Urinary bladder (tissue), 4 donors: Measurements from ENCODE around the gene FXYD7. TPM values are rescaled to one million over a fixed set of nuclear protein-coding genes. Genes with fewer than 3 reads are reported as not detected.
"Not testable (repeated sequence)": the region's sequence is repeated elsewhere in the genome, so short reads cannot be mapped to it uniquely, and the experiment has no call there.

ENCODE experiments used
- DNase-seq: peaks from one replicate; pipeline ENCODE4 v3.0.0-alpha.2; 2015; ENCODE audit errors: extremely low spot score
- H3K27ac ChIP-seq: one replicate; pipeline ENCODE4 v1.5.1; 2013; ENCODE audit warnings: low read depth, mild to moderate bottlenecking, moderate library complexity
- H3K36me3 ChIP-seq: one replicate; pipeline ENCODE4 v1.6.1; 2013; ENCODE audit warnings: mild to moderate bottlenecking, moderate library complexity; ENCODE audit not compliant: insufficient read depth
- H3K4me1 ChIP-seq: one replicate; pipeline ENCODE4 v1.6.1; 2013; ENCODE audit warnings: mild to moderate bottlenecking, moderate library complexity; ENCODE audit not compliant: insufficient read depth
- H3K4me3 ChIP-seq: one replicate; pipeline ENCODE4 v1.5.1; 2013; ENCODE audit warnings: low read depth, low read length
- WGBS: extraction: QIAGEN DNeasy Blood & Tissue Kit; methylation state at CpG from one replicate; pipeline ENCODE4 v1.1.7; 2013; 5-methylcytosine and 5-hydroxymethylcytosine counted together
- polyA plus RNA-seq: library from polyadenylated mRNA; stranded (reverse); fragments of 200-250 nt; gene quantifications from one replicate; pipeline ENCODE4 v1.2.3, GENCODE V29; 2013
- total RNA-seq: library from RNA; depleted of rRNA; stranded (reverse); fragments of >200 nt; gene quantifications from one replicate; pipeline ENCODE4 v1.2.3, GENCODE V29; 2014
- donor health status: healthy with polysubstance abuse.
- donor health status: healthy.

FXYD7 gene
- total and polyA plus RNA-seq, 2 donors = 0.26 to 0.57 TPM

DNA sequence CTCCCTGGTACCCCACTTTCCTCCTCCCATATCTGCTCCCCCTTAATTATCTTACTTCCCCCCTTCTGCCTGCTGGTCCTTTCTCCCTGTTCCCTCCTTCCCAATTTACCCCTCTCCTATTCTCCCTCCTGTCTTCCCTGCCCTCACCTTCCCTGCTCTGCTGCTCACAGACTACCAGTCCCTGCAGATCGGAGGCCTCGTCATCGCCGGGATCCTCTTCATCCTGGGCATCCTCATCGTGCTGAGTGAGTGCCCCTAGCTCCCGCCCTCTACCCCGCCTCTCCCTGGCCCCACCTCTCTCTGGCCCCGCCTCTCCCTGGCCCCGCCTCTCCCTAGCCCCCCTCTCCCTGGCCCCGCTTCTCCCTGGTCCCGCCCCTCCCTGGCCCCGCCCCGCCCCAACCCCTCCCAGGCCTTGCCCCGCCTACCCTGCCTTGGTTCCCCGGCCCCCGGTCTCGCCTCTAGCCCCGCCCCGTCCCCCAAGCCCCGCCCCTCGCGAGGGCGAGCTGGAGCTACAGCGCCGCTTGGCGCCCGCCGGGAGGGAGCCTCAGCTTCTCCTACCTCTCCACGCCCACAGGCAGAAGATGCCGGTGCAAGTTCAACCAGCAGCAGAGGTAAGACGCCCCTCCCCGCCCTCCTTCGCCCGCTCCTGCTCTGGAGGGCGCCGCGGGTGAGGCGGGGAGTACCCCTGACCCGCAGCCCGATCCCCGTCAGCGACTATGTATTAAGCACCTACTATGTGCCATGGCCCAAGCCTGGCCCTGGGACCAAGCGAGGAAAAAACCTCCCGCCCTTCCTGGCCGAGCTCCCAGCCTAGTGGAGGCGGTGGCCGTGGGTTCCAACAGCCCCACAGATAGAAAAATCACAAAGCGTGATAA is 1.9 kb upstream of the FXYD7 start:
- DNase-seq = no peak
- H3K27ac ChIP-seq = no peak overlapping the region
- 7% methylated on average over 48 of the region's 48 CpGs for WGBS
- H3K4me1 ChIP-seq = no peaks in the 10 kb centered on the region
- no peaks in the 10 kb centered on the region for H3K36me3 ChIP-seq
- peak overlapping the region; percentile 8 for H3K4me3 ChIP-seq

DNA sequence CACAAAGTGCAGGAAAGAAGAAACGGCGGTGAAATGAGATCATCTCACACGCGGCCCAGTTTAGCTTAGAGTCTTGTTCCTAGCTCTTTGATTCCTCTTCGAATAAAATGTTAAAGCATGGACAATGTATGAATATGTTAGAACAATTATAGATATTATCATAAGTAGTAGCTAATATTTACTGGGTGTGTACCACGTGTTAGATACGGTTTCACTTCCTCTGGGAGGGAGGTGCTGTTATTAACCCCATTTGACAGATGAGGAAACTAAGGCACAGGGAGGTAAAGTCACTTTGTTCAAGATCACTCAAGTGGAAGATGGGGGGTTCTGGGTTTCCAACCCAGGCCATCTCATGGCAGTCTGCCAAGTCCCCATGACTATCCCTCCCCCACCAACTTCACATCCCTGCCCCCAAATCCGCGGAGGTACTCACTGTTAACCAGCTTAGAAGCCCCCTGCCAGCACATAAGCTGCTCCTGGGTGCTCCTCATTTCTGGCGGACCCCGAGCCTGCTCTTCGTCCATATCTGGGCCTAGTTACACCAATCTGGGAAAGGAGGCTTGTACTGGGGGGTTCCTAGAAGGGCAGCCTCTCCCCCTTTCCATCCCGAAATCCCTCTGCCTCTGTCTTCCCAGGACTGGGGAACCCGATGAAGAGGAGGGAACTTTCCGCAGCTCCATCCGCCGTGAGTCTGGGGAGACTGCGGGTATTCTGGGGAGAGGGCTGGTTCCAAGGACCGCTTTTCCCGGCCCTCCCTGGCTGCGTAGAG is 1.0 kb upstream of the FXYD7 start:
- no peaks in the 10 kb centered on the region for H3K36me3 ChIP-seq
- DNase-seq = no peak
- no peaks in the 10 kb centered on the region for H3K4me1 ChIP-seq
- 47% methylated on average over 21 of the region's 21 CpGs for WGBS
- H3K27ac ChIP-seq = no peak overlapping the region
- H3K4me3 ChIP-seq = no peak overlapping the region

DNA sequence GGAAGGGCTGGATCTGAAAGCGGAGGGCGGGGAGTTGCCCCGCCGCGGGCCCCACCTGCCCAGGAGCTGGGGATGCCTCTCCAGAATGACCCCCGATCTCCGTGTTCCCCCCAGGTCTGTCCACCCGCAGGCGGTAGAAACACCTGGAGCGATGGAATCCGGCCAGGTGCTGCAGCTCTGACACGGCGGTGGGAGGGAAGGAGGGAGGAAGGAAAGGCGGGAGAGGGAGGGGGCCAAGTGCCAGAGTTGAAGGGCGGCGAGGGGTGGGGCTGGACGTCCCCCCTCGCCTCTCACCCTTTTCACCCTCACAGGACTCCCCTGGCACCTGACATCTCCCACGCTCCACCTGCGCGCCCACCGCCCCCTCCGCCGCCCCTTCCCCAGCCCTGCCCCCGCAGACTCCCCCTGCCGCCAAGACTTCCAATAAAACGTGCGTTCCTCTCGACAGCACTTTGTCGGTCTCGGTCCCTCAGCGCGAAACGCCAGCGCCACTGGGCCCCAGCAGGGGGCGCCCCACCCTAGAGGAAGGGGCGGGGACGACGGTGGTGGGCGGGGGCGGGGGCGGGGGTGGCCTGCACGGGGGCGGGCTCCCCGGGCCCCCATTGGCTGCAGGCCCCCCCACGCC is 337 bp upstream of the FXYD7 start:
- no peak overlapping the region for H3K27ac ChIP-seq
- H3K4me1 ChIP-seq = no peaks in the 10 kb centered on the region
- DNase-seq = no peak
- 15% methylated on average over 45 of the region's 46 CpGs for WGBS
- H3K36me3 ChIP-seq = no peaks in the 10 kb centered on the region
- no peak overlapping the region for H3K4me3 ChIP-seq

- Histone ChIP-seq H3K4me1 (no peaks in the 10 kb centered on the region), H3K27ac (no peak overlapping the region), H3K36me3 (no peaks in the 10 kb centered on the region), H3K4me3 (no peak overlapping the region)
- 59% methylated on average over 3 of the region's 3 CpGs for WGBS
- DNase-seq = no peak
These were observed 763 bp downstream of the FXYD7 start for GRCh38 chr19:35143818-35144217.

- Histone ChIP-seq H3K27ac (no peak overlapping the region), H3K4me1 (no peaks in the 10 kb centered on the region), H3K36me3 (no peaks in the 10 kb centered on the region), H3K4me3 (no peak overlapping the region)
- DNase-seq = no peak
- WGBS = 44% methylated on average over 6 of the region's 6 CpGs
These were observed 1.2 kb downstream of the FXYD7 start for GRCh38 chr19:35144259-35144599.

- no peak overlapping the region for H3K27ac ChIP-seq
- DNase-seq = no peak
- no peaks in the 10 kb centered on the region for H3K4me1 ChIP-seq
- H3K36me3 ChIP-seq = no peaks in the 10 kb centered on the region
- WGBS = 32% methylated on average over 15 of the region's 15 CpGs
- H3K4me3 ChIP-seq = no peak overlapping the region
These were observed 1.8 kb downstream of the FXYD7 start for GRCh38 chr19:35144600-35145436.

DNA sequence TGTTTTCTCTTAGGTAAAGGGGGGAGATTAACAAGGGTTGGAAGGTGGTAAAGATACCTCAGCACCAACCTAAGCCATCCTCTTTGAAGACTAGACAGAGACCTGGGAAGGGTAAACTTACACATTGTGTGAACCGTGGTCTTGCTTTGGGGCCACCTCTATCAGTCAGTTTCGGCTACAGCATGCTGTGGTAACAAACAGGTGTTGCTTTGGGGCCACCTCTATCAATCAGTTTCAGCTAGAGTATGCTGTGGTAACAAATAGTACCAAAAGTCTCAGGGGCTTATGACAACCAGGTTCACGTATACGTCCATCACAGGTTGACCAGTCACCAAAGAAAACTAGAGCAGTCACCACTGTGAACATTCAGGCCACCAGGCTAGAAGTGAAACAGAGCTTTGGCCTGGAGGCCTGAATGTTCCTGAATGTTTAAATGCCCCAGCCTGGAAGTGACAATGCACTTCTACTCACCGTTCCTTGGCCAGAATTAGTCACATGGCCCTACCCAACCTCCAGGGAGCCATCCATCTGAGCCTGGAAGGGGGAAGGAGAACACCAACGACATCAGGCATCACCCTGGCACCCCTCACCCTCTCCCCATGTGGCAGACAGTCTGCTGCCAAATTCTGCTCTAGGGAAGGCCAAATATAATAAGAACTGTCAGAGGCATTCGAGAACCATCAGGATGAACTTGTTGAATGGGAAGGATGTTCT is 3.8 kb downstream of the FXYD7 start:
- no peak for DNase-seq
- Histone ChIP-seq H3K36me3 (no peaks in the 10 kb centered on the region), H3K27ac (no peak overlapping the region), H3K4me3 (no peak overlapping the region), H3K4me1 (no peaks in the 10 kb centered on the region)
- 78% methylated on average over 7 of the region's 7 CpGs for WGBS

DNA sequence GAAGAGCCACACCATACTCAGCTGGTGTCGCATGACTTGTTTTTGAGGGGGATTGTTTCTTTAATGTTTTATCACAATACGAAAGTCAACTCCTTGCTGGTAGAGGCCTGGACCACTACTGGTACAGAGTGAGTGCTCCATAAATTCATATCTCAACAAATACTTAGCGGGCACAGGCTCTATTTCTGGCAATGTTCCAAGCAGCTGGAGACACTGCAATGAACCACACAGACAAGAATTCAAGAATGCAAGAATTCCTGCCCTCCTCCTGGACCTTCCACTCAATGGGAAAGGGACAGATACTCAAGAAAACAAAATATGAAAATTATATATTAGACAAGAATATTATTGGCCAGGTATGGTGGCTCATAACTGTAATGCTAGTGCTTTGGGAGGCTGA is 6.4 kb downstream of the FXYD7 start:
- no peaks in the 10 kb centered on the region for H3K36me3 ChIP-seq
- no peak overlapping the region for H3K27ac ChIP-seq
- no peak overlapping the region for H3K4me3 ChIP-seq
- no peak for DNase-seq
- H3K4me1 ChIP-seq = no peaks in the 10 kb centered on the region
- 77% methylated on average over 3 of the region's 3 CpGs for WGBS

DNA sequence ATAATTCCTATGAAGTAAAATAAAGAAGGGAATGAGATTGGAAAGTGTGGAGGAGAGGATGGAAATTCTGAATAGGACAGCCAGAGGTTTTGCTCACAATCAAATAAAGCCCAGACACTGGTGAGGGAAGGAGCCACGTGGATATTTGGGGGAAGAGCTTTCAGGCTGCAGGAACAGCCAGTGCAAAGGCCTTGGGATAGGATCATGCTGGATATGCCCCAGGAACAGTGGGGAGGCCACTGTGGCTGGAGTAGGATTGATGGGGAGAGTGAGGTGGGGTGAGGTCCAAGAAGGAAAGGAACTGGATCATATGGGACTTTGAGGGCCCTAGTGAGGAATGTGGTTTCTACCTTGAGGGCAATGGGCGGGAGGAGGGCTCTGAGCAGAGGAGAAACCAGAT is 7.4 kb downstream of the FXYD7 start:
- WGBS = 77% methylated on average over 2 of the region's 2 CpGs
- Histone ChIP-seq H3K27ac (no peak overlapping the region), H3K36me3 (no peaks in the 10 kb centered on the region), H3K4me3 (no peak overlapping the region), H3K4me1 (no peaks in the 10 kb centered on the region)
- DNase-seq = no peak

GRCh38 chr19:35151273-35152065 is 8.4 kb downstream of the FXYD7 start:
- DNase-seq = no peak
- no peak overlapping the region for H3K27ac ChIP-seq
- no peaks in the 10 kb centered on the region for H3K36me3 ChIP-seq
- no peaks in the 10 kb centered on the region for H3K4me1 ChIP-seq
- H3K4me3 ChIP-seq = no peak overlapping the region
- 90% methylated on average over 20 of the region's 20 CpGs for WGBS

GRCh38 chr19:35153129-35153522 is 10.1 kb downstream of the FXYD7 start:
- WGBS = 58% methylated on average over 10 of the region's 10 CpGs

More at GRCh38 chr19:35153129-35153522, 10.1 kb downstream of the FXYD7 start:
- not testable (repeated sequence) for DNase-seq, H3K36me3 ChIP-seq, H3K4me3 ChIP-seq, H3K27ac ChIP-seq, H3K4me1 ChIP-seq
